GM10248 (cell line): Measurements from ENCODE around the gene WRAP53.

Experiments used
- CTCF ChIA-PET: fragments of 300-600 bp; sonication (Branson Sonifier 250); formaldehyde crosslinking; extraction: SDS; loops from one replicate; lab custom pipeline; 2021; ENCODE audit warnings: antibody characterized with exemption; lab: Yijun Ruan, JAX
- POLR2A ChIA-PET: fragments of 350-650 bp; sonication (Branson Sonifier 250); formaldehyde crosslinking; extraction: SDS; loops from one replicate; lab custom pipeline; 2020; ENCODE audit warnings: antibody characterized with exemption; lab: Yijun Ruan, JAX
- DNase-seq: peaks from one replicate; pipeline ENCODE4 v3.0.0; 2012; ENCODE audit errors: extremely low spot score
- CTCF ChIP-seq: IDR thresholded peaks from 2 replicates; pipeline ENCODE4 v1.5.1; 2012; ENCODE audit warnings: mild to moderate bottlenecking, low read depth; ENCODE audit errors: extremely low read depth, missing control alignments, control extremely low read depth

WRAP53 gene

GRCh38 chr17:7732981-7733539 lies 44.8 kb downstream of the WRAP53 start:
- ChIA-PET CTCF (no interaction called here), POLR2A (no interaction called here)
- DNase-seq = no peak
- no peak for TF ChIP-seq CTCF

- POLR2A ChIA-PET = no interaction called here
- CTCF ChIA-PET = interaction anchor here (0.8 kb wide), 1 partner anchor 10 kb away, joined by 4 read pairs; no protein-coding TSS in a partner anchor
- TF ChIP-seq CTCF = no peak
- DNase-seq = no peak
Measured at GRCh38 chr17:7737601-7738000, 49.3 kb downstream of the WRAP53 start.

- CTCF ChIA-PET = interaction anchor here (0.6 to 1.1 kb wide), 2 partner anchors 13 to 317 kb away, joined by 3 read pairs; no protein-coding TSS in a partner anchor
- no peak for TF ChIP-seq CTCF
- no peak for DNase-seq
- POLR2A ChIA-PET = no interaction called here
Measured at GRCh38 chr17:7739746-7740145, 51.5 kb downstream of the WRAP53 start.

GRCh38 chr17:7740481-7741001 lies 52.3 kb downstream of the WRAP53 start:
- ChIA-PET CTCF (no interaction called here), POLR2A (no interaction called here)
- DNase-seq = no peak
- no peak for TF ChIP-seq CTCF

GRCh38 chr17:7742729-7743128 lies 54.5 kb downstream of the WRAP53 start:
- ChIA-PET POLR2A (no interaction called here), CTCF (interaction anchor here (0.7 to 3.3 kb wide), 26 partner anchors 12 to 368 kb away, joined by 3 to 30 read pairs (median 6); partner anchors contain the start of genes NAA38 and TMEM88)
- TF ChIP-seq CTCF = no peak
- no peak for DNase-seq

- ChIA-PET POLR2A (no interaction called here), CTCF (interaction anchor here (0.9 to 3.3 kb wide), 31 partner anchors 9 to 346 kb away, joined by 3 to 30 read pairs (median 6); partner anchors contain the start of genes NAA38 and TMEM88)
- no peak for DNase-seq
- no peak for TF ChIP-seq CTCF
Measured at GRCh38 chr17:7744416-7744815, 56.1 kb downstream of the WRAP53 start.
